Smooth muscle cell (in vitro differentiated cells): ENCODE results near the gene GSG1L. TPM values are rescaled to one million over a fixed set of nuclear protein-coding genes. Genes with fewer than 3 reads are reported as not detected.

Experiments used
- DNase-seq: peaks from one replicate; lab custom pipeline; 2025; ENCODE audit not compliant: unreplicated experiment; lab: John Stamatoyannopoulos, UW
- H2AFZ ChIP-seq: fragments of 200-600 bp; sonication (generic); 2 replicates; pipeline ENCODE4 v1.6.0; 2016; ENCODE audit warnings: antibody characterized with exemption, low read depth, mild to moderate bottlenecking
- H3F3A ChIP-seq: fragments of 200-600 bp; sonication (generic); 2 replicates; pipeline ENCODE4 v1.6.0; 2017; ENCODE audit warnings: antibody characterized with exemption, low read depth
- H3K27ac ChIP-seq: fragments of 200-600 bp; sonication (generic); 2 replicates; pipeline ENCODE4 v1.5.1; 2016; ENCODE audit warnings: low read depth, mild to moderate bottlenecking
- H3K27me3 ChIP-seq: fragments of 200-600 bp; sonication (generic); 2 replicates; pipeline ENCODE4 v1.6.1; 2016; ENCODE audit warnings: low read depth, mild to moderate bottlenecking
- H3K36me3 ChIP-seq: fragments of 200-600 bp; sonication (generic); 2 replicates; pipeline ENCODE4 v1.5.1; 2016; ENCODE audit warnings: low read depth
- H3K4me1 ChIP-seq: fragments of 200-600 bp; sonication (generic); 2 replicates; pipeline ENCODE4 v1.5.1; 2016; ENCODE audit warnings: low read depth
- H3K4me2 ChIP-seq: fragments of 200-600 bp; sonication (generic); 2 replicates; pipeline ENCODE4 v1.6.0; 2016; ENCODE audit warnings: mild to moderate bottlenecking
- H3K4me3 ChIP-seq: fragments of 200-600 bp; sonication (generic); 2 replicates; pipeline ENCODE4 v1.5.1; 2016; ENCODE audit warnings: mild to moderate bottlenecking
- H3K79me2 ChIP-seq: fragments of 200-600 bp; sonication (generic); 2 replicates; pipeline ENCODE4 v1.6.0; 2016; ENCODE audit warnings: low read depth, mild to moderate bottlenecking
- H3K9ac ChIP-seq: fragments of 200-600 bp; sonication (generic); 2 replicates; pipeline ENCODE4 v1.6.0; 2016; ENCODE audit warnings: low read depth
- H3K9me3 ChIP-seq: fragments of 200-600 bp; sonication (generic); replicated peaks from 2 replicates; pipeline ENCODE4 v1.5.1; 2016; ENCODE audit warnings: low read depth
- H4K20me1 ChIP-seq: fragments of 200-600 bp; sonication (generic); 2 replicates; pipeline ENCODE4 v1.6.0; 2016; ENCODE audit warnings: low read depth
- CTCF ChIP-seq: fragments of 200-600 bp; sonication (generic); IDR thresholded peaks from 2 replicates; pipeline ENCODE4 v1.5.1; 2017; ENCODE audit warnings: borderline replicate concordance, mild to moderate bottlenecking, antibody characterized with exemption; ENCODE audit not compliant: insufficient read depth, poor library complexity, severe bottlenecking
- WGBS: methylation state at CpG from one replicate; pipeline ENCODE4 v1.1.7; 2016; ENCODE audit warnings: low lambda C conversion rate; 5-methylcytosine and 5-hydroxymethylcytosine counted together
- polyA plus RNA-seq: library from polyadenylated mRNA; unstranded; fragments of >200 nt; fragmentation: Nextera tagmentation; extraction: Ambion mirVana; gene quantifications from 2 replicates; pipeline ENCODE4 v1.2.1, GENCODE V29; 2016
- small RNA-seq: library from RNA; depleted of rRNA; stranded (forward); fragments of <200 nt; gene quantifications from one replicate; pipeline ENCODE3, GENCODE V24; 2014
- total RNA-seq: library from RNA; depleted of rRNA; stranded (reverse); fragments of >200 nt; gene quantifications from 2 replicates; pipeline ENCODE4 v1.2.3, GENCODE V29; 2014

Gene GSG1L
- total and polyA plus RNA-seq, 2 experiments from 2014 or later, result 0.31 TPM; not detected in 1

- Histone ChIP-seq H2AFZ (no peak overlapping the region), H3K27ac (no peak overlapping the region), H3K4me1 (no peaks in the 10 kb centered on the region), H3K4me2 (no peak overlapping the region), H3K27me3 (no peaks in the 10 kb centered on the region), H4K20me1 (no peaks in the 10 kb centered on the region), H3K9me3 (no peaks in the 10 kb centered on the region), H3K79me2 (no peaks in the 10 kb centered on the region), H3K36me3 (no peaks in the 10 kb centered on the region), H3K4me3 (no peak overlapping the region), H3F3A (no peaks in the 10 kb centered on the region), H3K9ac (no peak overlapping the region)
- TF ChIP-seq CTCF, result no peak
- DNase-seq, result no peak
- WGBS, result 93% methylated on average over 11 of the region's 11 CpGs
Observed at GRCh38 chr16:27738596-27738995, 324.9 kb downstream of the GSG1L start.

Small RNA genes within 50 kb of the gene (small RNA-seq; reads per million reads assigned to genes)
- gene RNU6-1241P (not detected), gene RNU6-159P (not detected)

Other genes with a start within 250 kb of the GSG1L start
- gene XPO6, start 148.3 kb upstream of the GSG1L start, total RNA-seq, result 49.8 and 82.1 TPM in 2 replicates
- gene XPO6, start 148.3 kb upstream of the GSG1L start, polyA plus RNA-seq, result 39.2 and 42.1 TPM in 2 replicates
- 0.94 and 1.9 TPM in 2 replicates for gene SBK1, start 228.8 kb upstream of the GSG1L start, total RNA-seq
- gene SBK1, start 228.8 kb upstream of the GSG1L start, polyA plus RNA-seq, result 3.1 and 7.5 TPM in 2 replicates